Adrenal gland (tissue), 12 donors: ENCODE results near the gene CCDC197. TPM values are rescaled to one million over a fixed set of nuclear protein-coding genes. Genes with fewer than 3 reads are reported as not detected.

Experiments used
- DNase-seq, 7 donors: peaks; one replicate each; pipeline ENCODE4 v3.0.0-alpha.2; 2019 to 2020
- H3K27ac ChIP-seq, 5 donors: fragments of 200-600 bp; sonication (generic) in 4 of 5; 1 replicate in 3 of 5; 2 replicates in 2 of 5; pipeline versions ENCODE4 v1.5.1 to v1.8.0; 2016 to 2020; ENCODE audit warnings: mild to moderate bottlenecking in 1 of 5
- H3K27me3 ChIP-seq: fragments of 200-600 bp; 2 replicates; pipeline ENCODE4 v1.8.0; 2021
- H3K36me3 ChIP-seq, 2 donors: fragments of 200-600 bp; replicated peaks in 1 of 2; 1 replicate in 1 of 2; 2 replicates in 1 of 2; pipeline versions ENCODE4 v1.5.1 to v1.8.0; 2018 to 2022
- H3K4me1 ChIP-seq, 2 donors: fragments of 200-600 bp; replicated peaks in 1 of 2; 1 replicate in 1 of 2; 2 replicates in 1 of 2; pipeline versions ENCODE4 v1.5.1 to v1.8.0; 2018 to 2021
- H3K4me3 ChIP-seq, 4 donors: fragments of 200-600 bp; sonication (generic) in 3 of 4; one replicate each; pipeline ENCODE4 v1.5.1; 2016 to 2018
- H3K9me3 ChIP-seq, 3 donors: fragments of 200-600 bp; sonication (generic) in 1 of 3; replicated peaks in 1 of 3; 1 replicate in 2 of 3; 2 replicates in 1 of 3; pipeline versions ENCODE4 v1.5.1 to v1.8.0; 2016 to 2021
- CTCF ChIP-seq, 6 experiments: fragments of 450-650 bp in 4 of 6; fragments of 200-600 bp in 2 of 6; sonication (generic) in 1 of 6; IDR thresholded peaks; 1 replicate in 5 of 6; 2 replicates in 1 of 6; pipeline versions ENCODE4 v1.5.1 to v1.8.0; 2016 to 2021; ENCODE audit warnings: antibody characterized with exemption in 6 of 6, mild to moderate bottlenecking in 2 of 6, moderate library complexity in 1 of 6
- POLR2A ChIP-seq, 2 donors: fragments of 450-650 bp; IDR thresholded peaks; one replicate each; pipeline ENCODE4 v1.6.1; 2017; ENCODE audit warnings: antibody characterized with exemption in 2 of 2, mild to moderate bottlenecking in 2 of 2, moderate library complexity in 1 of 2
- WGBS, 4 donors: extraction: QIAGEN DNeasy Blood & Tissue Kit in 2 of 4; methylation state at CpG; one replicate each; pipeline versions ENCODE4 v1.1.5 to v1.1.7; 2013 to 2017; 5-methylcytosine and 5-hydroxymethylcytosine counted together
- intact Hi-C, 2 donors: fragments of 100-400 bp; cut with DNase I; formaldehyde crosslinking; loops; one replicate each; pipeline versions ENCODE4 v1.14.1 to v1.15.0; 2022 to 2023
- polyA plus RNA-seq, 3 donors: library from polyadenylated mRNA; stranded (reverse); fragments of 200-250 nt in 2 of 3; fragments of 350-450 nt in 1 of 3; fragmentation: Illumina TruSeq in 1 of 3; extraction: RNeasy Lipid Tissue Mini Kit (QIAGEN cat#74804) in 1 of 3; gene quantifications; one replicate each; pipeline ENCODE4 v1.2.3, GENCODE V29; 2013 to 2014
- total RNA-seq, 9 donors: library from RNA; depleted of rRNA in 4 of 9; stranded (reverse); fragments of >200 nt in 4 of 9; fragments of 120-200 nt in 1 of 9; fragmentation: NEBNext Ultra II Directional in 1 of 9; extraction: Animal tissue kit (Norgen Biotek cat#: 25700) in 1 of 9; gene quantifications; one replicate each; pipeline versions ENCODE4 v1.1.0 to v1.2.4, GENCODE V29; 2013 to 2023
- donor health status: healthy with polysubstance abuse.
- donor health status: Bipolar disorder and iron deficiency.
- donor health status: DM: yes; HTN: yes; CAD: no.
- donor health status: DM: no; HTN: no; CAD: no.
- donor health status: DM: no; HTN: no; CAD: no.
- donor health status: DM: yes; HTN: yes; CAD: no.

CCDC197 gene
- total and polyA plus RNA-seq, 12 donors = not detected

DNA sequence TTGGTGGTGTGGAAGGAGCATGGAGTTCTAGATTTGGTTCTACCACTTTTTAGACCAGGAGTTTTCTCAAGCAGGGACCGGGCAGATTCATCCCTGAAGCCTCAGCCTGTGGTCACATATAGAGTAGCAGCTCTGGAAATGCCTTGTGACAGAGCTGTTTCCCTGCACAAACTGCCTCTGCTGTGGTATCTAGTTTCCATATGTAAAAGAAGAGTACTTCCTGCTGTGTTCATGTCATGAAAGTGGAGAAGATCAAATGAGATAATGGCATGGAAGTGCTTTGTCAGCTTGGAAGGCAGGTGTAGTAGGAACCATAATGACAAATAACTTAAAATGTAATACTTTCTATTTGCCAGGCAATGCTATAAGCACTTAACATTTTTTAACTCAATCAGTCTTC is 55.1 kb downstream of the CCDC197 start:
- intact Hi-C loops = no loop called here
- WGBS, 4 donors = 88 to 95% (median 92%) methylated on average over 1 of the region's 1 CpG; no CpG with 5 or more reads in 1 of the 4 donors
- H3K27me3 ChIP-seq = no peaks in the 10 kb centered on the region
- peak in 1 of 7 donors; percentile 33 for DNase-seq
- peaks cover 15 to 18% of the 10 kb centered on the region in 2 donors for H3K4me1 ChIP-seq
- H3K4me3 ChIP-seq = no peak overlapping the region
- H3K36me3 ChIP-seq = peaks cover 0 to 97% of the 10 kb centered on the region in 2 donors
- H3K9me3 ChIP-seq = no peaks in the 10 kb centered on the region
- no peak for TF ChIP-seq POLR2A (IDR thresholded peaks at IDR 0.05)
- TF ChIP-seq CTCF (IDR thresholded peaks at IDR 0.05) = no peak
- H3K27ac ChIP-seq = peak overlapping the region in 2 of 5 donors; percentile 13 to 41

GRCh38 chr14:94052662-94053061 is 55.6 kb downstream of the CCDC197 start:
- Histone ChIP-seq H3K27ac (peak overlapping the region in 1 of 5 donors; percentile 41), H3K9me3 (no peaks in the 10 kb centered on the region), H3K36me3 (peaks cover 0 to 97% of the 10 kb centered on the region in 2 donors), H3K4me1 (peaks cover 20 to 23% of the 10 kb centered on the region in 2 donors), H3K4me3 (no peak overlapping the region), H3K27me3 (no peaks in the 10 kb centered on the region)
- TF ChIP-seq POLR2A (IDR thresholded peaks at IDR 0.05) (no peak), CTCF (IDR thresholded peaks at IDR 0.05) (no peak)
- intact Hi-C loops = no loop called here
- 91 to 95% (median 93%) methylated on average over 4 of the region's 4 CpGs for whole genome bisulfite sequencing, 4 donors
- peak in 3 of 7 donors; percentile 10 to 27 (median 15) for DNase-seq

DNA sequence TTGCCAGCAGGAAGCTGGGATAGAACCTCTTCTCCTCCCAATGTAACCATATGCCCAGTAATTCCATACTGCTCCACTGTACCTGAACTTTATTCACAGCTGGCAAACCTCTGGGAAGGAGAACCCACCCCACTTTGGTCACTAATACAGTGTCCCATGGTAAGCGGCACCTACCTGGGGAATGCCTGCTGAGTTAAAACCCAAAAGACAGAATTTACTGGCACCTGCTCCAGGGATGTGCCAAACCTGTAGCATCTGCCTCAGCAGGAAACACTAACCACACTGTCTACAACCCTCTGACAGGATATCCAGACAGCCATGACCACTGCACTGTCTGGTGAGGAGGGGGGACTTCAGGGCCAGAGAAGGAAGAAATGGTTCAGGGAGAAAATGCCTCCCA is 57.3 kb downstream of the CCDC197 start:
- intact Hi-C loops = no loop called here
- H3K36me3 ChIP-seq = peaks cover 0 to 95% of the 10 kb centered on the region in 2 donors
- 92 to 100% (median 97%) methylated on average over 1 of the region's 1 CpG for WGBS, 4 donors
- peaks cover 35 to 40% of the 10 kb centered on the region in 2 donors for H3K4me1 ChIP-seq
- no peaks in the 10 kb centered on the region for H3K27me3 ChIP-seq
- no peak overlapping the region for H3K4me3 ChIP-seq
- TF ChIP-seq POLR2A (IDR thresholded peaks at IDR 0.05) = no peak
- no peak for TF ChIP-seq CTCF (IDR thresholded peaks at IDR 0.05)
- peak in 1 of 7 donors; percentile 20 for DNase-seq
- no peaks in the 10 kb centered on the region for H3K9me3 ChIP-seq
- H3K27ac ChIP-seq = no peak overlapping the region

GRCh38 chr14:94054936-94055335 is 57.8 kb downstream of the CCDC197 start:
- WGBS, 4 donors = 86 to 89% (median 87%) methylated on average over 7 of the region's 7 CpGs
- peaks cover 38 to 45% of the 10 kb centered on the region in 2 donors for H3K4me1 ChIP-seq
- H3K27ac ChIP-seq = no peak overlapping the region
- no peaks in the 10 kb centered on the region for H3K27me3 ChIP-seq
- TF ChIP-seq POLR2A (IDR thresholded peaks at IDR 0.05) (no peak), CTCF (IDR thresholded peaks at IDR 0.05) (no peak)
- peaks cover 0 to 95% of the 10 kb centered on the region in 2 donors for H3K36me3 ChIP-seq
- intact Hi-C loops = no loop called here
- DNase-seq = peak in 1 of 7 donors; percentile 35
- no peak overlapping the region for H3K4me3 ChIP-seq
- no peaks in the 10 kb centered on the region for H3K9me3 ChIP-seq
